GM18519 (cell line): ENCODE results near the gene KCNH8.

Experiments
- ATAC-seq: cut with Tn5 transposase; IDR thresholded peaks from one replicate; pipeline ENCODE4 v1.9.1; 2021; ENCODE audit warnings: mild to moderate bottlenecking, moderate library complexity; ENCODE audit not compliant: unreplicated experiment, low FRiP score

KCNH8 gene

GRCh38 chr3:19348941-19349564 is 200.7 kb downstream of the KCNH8 start:
- peak; percentile 47 for ATAC-seq

GRCh38 chr3:19357947-19358346 is 209.6 kb downstream of the KCNH8 start:
- ATAC-seq, result no peak

- ATAC-seq, result no peak
Observed at GRCh38 chr3:19363071-19363470, 214.8 kb downstream of the KCNH8 start.

GRCh38 chr3:19364148-19364547 is 215.8 kb downstream of the KCNH8 start:
- no peak for ATAC-seq

GRCh38 chr3:19365471-19365870 is 217.2 kb downstream of the KCNH8 start:
- ATAC-seq, result no peak

- ATAC-seq, result peak; percentile 77
Observed at GRCh38 chr3:19384868-19385267, 236.6 kb downstream of the KCNH8 start.

GRCh38 chr3:19392150-19392549 is 243.8 kb downstream of the KCNH8 start:
- no peak for ATAC-seq

GRCh38 chr3:19394946-19395345 is 246.6 kb downstream of the KCNH8 start:
- no peak for ATAC-seq

- no peak for ATAC-seq
Observed at GRCh38 chr3:19396726-19397125, 248.4 kb downstream of the KCNH8 start.

- ATAC-seq, result no peak
Observed at GRCh38 chr3:19399356-19399755, 251.0 kb downstream of the KCNH8 start.

GRCh38 chr3:19399836-19400235 is 251.5 kb downstream of the KCNH8 start:
- no peak for ATAC-seq

GRCh38 chr3:19420159-19420558 is 271.8 kb downstream of the KCNH8 start:
- ATAC-seq, result no peak

- ATAC-seq, result no peak
Observed at GRCh38 chr3:19425825-19426224, 277.5 kb downstream of the KCNH8 start.

GRCh38 chr3:19427422-19428149 is 279.3 kb downstream of the KCNH8 start:
- ATAC-seq, result no peak

- no peak for ATAC-seq
Observed at GRCh38 chr3:19428729-19429128, 280.4 kb downstream of the KCNH8 start.

GRCh38 chr3:19432669-19433068 is 284.4 kb downstream of the KCNH8 start:
- no peak for ATAC-seq

- ATAC-seq, result no peak
Observed at GRCh38 chr3:19436746-19437145, 288.4 kb downstream of the KCNH8 start.

GRCh38 chr3:19439944-19440343 is 291.6 kb downstream of the KCNH8 start:
- ATAC-seq, result no peak

- ATAC-seq, result no peak
Observed at GRCh38 chr3:19446138-19446537, 297.8 kb downstream of the KCNH8 start.

- no peak for ATAC-seq
Observed at GRCh38 chr3:19446687-19447086, 298.4 kb downstream of the KCNH8 start.

GRCh38 chr3:19455546-19455945 is 307.2 kb downstream of the KCNH8 start:
- no peak for ATAC-seq

- no peak for ATAC-seq
Observed at GRCh38 chr3:19456738-19457137, 308.4 kb downstream of the KCNH8 start.
